Measurements from ENCODE around the gene IQCE. TPM values are rescaled to one million over a fixed set of nuclear protein-coding genes. Genes with fewer than 3 reads are reported as not detected.

Gene IQCE
- total and polyA plus RNA-seq, 2 donors (not counting 1 experiment from before 2014, with no cell fraction given): 5.3 to 8.3 TPM

DNA sequence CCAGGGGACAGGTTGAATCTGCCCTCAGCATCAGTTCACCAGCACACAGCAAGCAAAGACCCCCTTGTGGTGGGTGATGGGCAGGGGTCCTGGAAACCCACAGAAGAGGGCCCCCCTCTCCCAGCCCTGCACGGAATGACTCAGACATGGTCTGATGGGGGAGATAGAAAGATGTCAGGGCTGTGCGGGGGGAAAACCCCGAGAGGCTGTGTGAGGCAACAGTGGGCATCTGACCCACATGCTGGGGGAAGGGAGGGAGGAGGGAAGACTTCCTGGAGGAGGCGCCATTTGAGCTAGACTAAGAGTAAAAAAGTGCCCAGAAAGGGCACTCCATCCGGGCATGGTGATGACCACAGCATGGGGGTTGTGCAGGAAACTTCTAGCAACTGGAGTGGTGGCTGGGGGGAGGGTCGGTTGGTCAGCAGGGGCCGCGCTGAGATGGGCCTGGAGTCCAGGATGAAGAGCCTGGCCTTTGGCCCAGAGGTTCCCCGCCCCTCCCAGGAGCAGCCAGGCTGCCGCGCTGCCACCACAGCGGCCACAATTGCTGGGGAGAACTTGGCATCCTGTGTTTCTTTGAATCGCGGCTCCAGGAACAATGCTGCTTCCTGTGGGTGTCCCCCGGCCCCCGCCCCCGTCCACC is 36.7 kb upstream of the IQCE start:
- no peak overlapping the region for H2AFZ ChIP-seq (ENCODE audit: low read length)

DNA sequence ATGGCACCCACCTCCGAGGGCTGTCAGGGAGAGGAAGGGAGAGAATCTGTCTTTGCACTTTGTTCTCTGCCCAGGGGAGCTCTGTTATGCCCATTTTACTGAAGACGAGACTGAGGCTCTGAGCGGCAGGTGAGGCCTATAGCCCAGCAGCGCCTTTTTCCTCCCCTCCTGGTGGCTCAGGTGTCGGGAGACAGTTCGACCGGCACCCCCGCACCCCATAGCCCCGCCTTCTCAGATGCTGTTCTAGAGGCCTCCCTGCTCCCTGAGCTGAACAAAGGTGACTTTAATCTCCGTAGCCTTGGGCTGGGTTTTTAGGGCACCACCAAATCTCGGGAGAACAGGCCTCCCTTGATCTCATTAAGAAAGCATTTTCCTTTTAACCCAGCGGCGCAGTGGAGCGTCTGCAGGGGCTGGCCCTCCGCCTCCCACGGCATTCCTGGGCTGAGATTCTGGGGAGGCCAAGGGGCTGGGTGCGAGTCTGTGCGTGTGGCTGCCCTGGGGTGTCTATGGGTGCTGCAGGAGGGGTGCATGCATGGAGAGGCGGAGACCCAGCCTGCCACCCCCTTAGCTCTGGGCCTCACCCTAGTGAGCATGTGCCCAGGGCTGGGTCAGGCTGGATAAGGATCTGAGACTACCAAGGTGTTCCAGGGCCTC is 35.9 kb upstream of the IQCE start:
- H3K9me3 ChIP-seq (ENCODE audit: control insufficient read depth, insufficient read depth, low read depth, low read length): no peaks in the 10 kb centered on the region
- no peak overlapping the region for H3K9ac ChIP-seq (ENCODE audit: insufficient read depth, low read length)
- no peaks in the 10 kb centered on the region for H4K20me1 ChIP-seq (ENCODE audit: control insufficient read depth, extremely low read depth, insufficient read depth, low read length)
- H3K4me2 ChIP-seq (ENCODE audit: extremely low read depth, insufficient read depth, low read length): no peak overlapping the region
- H3K79me2 ChIP-seq (ENCODE audit: control insufficient read depth, insufficient read depth, low read length): no peaks in the 10 kb centered on the region
- no peak overlapping the region for H2AFZ ChIP-seq (ENCODE audit: low read length)
- no peaks in the 10 kb centered on the region for H3K27me3 ChIP-seq (ENCODE audit: control insufficient read depth, insufficient read depth, low read length)
- H3K4me3 ChIP-seq (replicated peaks in 1 of 4; ENCODE audit: control extremely low read depth in 1 of 4, insufficient read depth in 1 of 4, low read depth in 3 of 4, low read length in 4 of 4): no peak overlapping the region
- DNase-seq (ENCODE audit: low read depth in 2 of 2): peak in 1 of 2 donors; percentile 89
- H3K27ac ChIP-seq (ENCODE audit: insufficient read depth, low read length): no peak overlapping the region
- no peaks in the 10 kb centered on the region for H3K36me3 ChIP-seq (ENCODE audit: control insufficient read depth, insufficient read depth, low read length)
- no peak for TF ChIP-seq EZH2 (IDR thresholded peaks at IDR 0.05; ENCODE audit: low read length, missing control alignments)
- TF ChIP-seq, protein P1, sequence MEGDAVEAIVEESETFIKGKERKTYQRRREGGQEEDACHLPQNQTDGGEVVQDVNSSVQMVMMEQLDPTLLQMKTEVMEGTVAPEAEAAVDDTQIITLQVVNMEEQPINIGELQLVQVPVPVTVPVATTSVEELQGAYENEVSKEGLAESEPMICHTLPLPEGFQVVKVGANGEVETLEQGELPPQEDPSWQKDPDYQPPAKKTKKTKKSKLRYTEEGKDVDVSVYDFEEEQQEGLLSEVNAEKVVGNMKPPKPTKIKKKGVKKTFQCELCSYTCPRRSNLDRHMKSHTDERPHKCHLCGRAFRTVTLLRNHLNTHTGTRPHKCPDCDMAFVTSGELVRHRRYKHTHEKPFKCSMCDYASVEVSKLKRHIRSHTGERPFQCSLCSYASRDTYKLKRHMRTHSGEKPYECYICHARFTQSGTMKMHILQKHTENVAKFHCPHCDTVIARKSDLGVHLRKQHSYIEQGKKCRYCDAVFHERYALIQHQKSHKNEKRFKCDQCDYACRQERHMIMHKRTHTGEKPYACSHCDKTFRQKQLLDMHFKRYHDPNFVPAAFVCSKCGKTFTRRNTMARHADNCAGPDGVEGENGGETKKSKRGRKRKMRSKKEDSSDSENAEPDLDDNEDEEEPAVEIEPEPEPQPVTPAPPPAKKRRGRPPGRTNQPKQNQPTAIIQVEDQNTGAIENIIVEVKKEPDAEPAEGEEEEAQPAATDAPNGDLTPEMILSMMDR (conservative IDR thresholded peaks at IDR 0.05 in 1 of 2, IDR thresholded peaks at IDR 0.05 in 1 of 2; ENCODE audit: low read depth in 1 of 2, low read length in 2 of 2): no peak
- peaks cover 17% of the 10 kb centered on the region for H3K4me1 ChIP-seq (ENCODE audit: control insufficient read depth, extremely low read depth, insufficient read depth, low read length)

More for the DNA sequence above, 36.7 kb upstream of the IQCE start:
- DNase-seq (ENCODE audit: low read depth in 2 of 2): peak in 1 of 2 donors; percentile 49
- no peaks in the 10 kb centered on the region for H3K27me3 ChIP-seq (ENCODE audit: control insufficient read depth, insufficient read depth, low read length)
- H3K4me2 ChIP-seq (ENCODE audit: extremely low read depth, insufficient read depth, low read length): no peak overlapping the region
- H4K20me1 ChIP-seq (ENCODE audit: control insufficient read depth, extremely low read depth, insufficient read depth, low read length): no peaks in the 10 kb centered on the region
- H3K9me3 ChIP-seq (ENCODE audit: control insufficient read depth, insufficient read depth, low read depth, low read length): no peaks in the 10 kb centered on the region
- TF ChIP-seq EZH2 (IDR thresholded peaks at IDR 0.05; ENCODE audit: low read length, missing control alignments): no peak
- TF ChIP-seq, protein P1 (conservative IDR thresholded peaks at IDR 0.05 in 1 of 2, IDR thresholded peaks at IDR 0.05 in 1 of 2; ENCODE audit: low read depth in 1 of 2, low read length in 2 of 2): no peak
- no peak overlapping the region for H3K9ac ChIP-seq (ENCODE audit: insufficient read depth, low read length)
- H3K4me3 ChIP-seq (replicated peaks in 1 of 4; ENCODE audit: control extremely low read depth in 1 of 4, insufficient read depth in 1 of 4, low read depth in 3 of 4, low read length in 4 of 4): no peak overlapping the region
- no peaks in the 10 kb centered on the region for H3K36me3 ChIP-seq (ENCODE audit: control insufficient read depth, insufficient read depth, low read length)
- no peak overlapping the region for H3K27ac ChIP-seq (ENCODE audit: insufficient read depth, low read length)
- H3K79me2 ChIP-seq (ENCODE audit: control insufficient read depth, insufficient read depth, low read length): no peaks in the 10 kb centered on the region
- peaks cover 22% of the 10 kb centered on the region for H3K4me1 ChIP-seq (ENCODE audit: control insufficient read depth, extremely low read depth, insufficient read depth, low read length)

DNA sequence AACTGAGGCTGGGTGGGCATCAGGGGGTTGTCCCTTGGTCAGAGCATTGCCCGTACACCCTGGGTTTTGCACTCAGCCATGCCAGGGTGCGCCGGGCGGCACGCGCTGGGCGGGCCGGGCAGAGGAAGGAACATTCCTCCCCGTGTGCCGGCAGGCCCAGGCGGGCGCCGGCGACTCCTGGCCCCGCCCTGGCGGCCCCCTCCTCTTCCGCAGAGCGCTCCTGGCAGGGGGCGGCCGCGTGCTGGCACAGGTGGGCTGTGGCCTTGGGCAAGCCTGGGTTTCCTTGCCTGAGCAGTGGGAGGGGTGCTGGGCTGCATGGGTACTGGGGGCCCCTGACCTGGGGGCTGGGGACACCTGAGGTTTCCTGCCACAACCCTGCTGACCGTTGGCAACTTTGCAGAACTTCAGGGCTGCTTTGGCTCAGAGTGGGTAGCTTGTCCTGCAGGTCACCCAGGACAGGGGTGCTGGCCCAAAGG is 35.3 kb upstream of the IQCE start:
- H4K20me1 ChIP-seq (ENCODE audit: control insufficient read depth, extremely low read depth, insufficient read depth, low read length): no peaks in the 10 kb centered on the region
- no peak overlapping the region for H2AFZ ChIP-seq (ENCODE audit: low read length)
- H3K4me2 ChIP-seq (ENCODE audit: extremely low read depth, insufficient read depth, low read length): no peak overlapping the region

More for the DNA sequence above, 35.3 kb upstream of the IQCE start:
- Histone ChIP-seq H3K27me3 (ENCODE audit: control insufficient read depth, insufficient read depth, low read length) (no peaks in the 10 kb centered on the region), H3K79me2 (ENCODE audit: control insufficient read depth, insufficient read depth, low read length) (no peaks in the 10 kb centered on the region), H3K4me1 (ENCODE audit: control insufficient read depth, extremely low read depth, insufficient read depth, low read length) (peaks cover 17% of the 10 kb centered on the region), H3K9me3 (ENCODE audit: control insufficient read depth, insufficient read depth, low read depth, low read length) (no peaks in the 10 kb centered on the region), H3K4me3 (replicated peaks in 1 of 4; ENCODE audit: control extremely low read depth in 1 of 4, insufficient read depth in 1 of 4, low read depth in 3 of 4, low read length in 4 of 4) (no peak overlapping the region), H3K27ac (ENCODE audit: insufficient read depth, low read length) (no peak overlapping the region), H3K9ac (ENCODE audit: insufficient read depth, low read length) (peak overlapping the region; percentile 2), H3K36me3 (ENCODE audit: control insufficient read depth, insufficient read depth, low read length) (no peaks in the 10 kb centered on the region)
- TF ChIP-seq, protein P1 (conservative IDR thresholded peaks at IDR 0.05 in 1 of 2, IDR thresholded peaks at IDR 0.05 in 1 of 2; ENCODE audit: low read depth in 1 of 2, low read length in 2 of 2): no peak
- no peak for TF ChIP-seq EZH2 (IDR thresholded peaks at IDR 0.05; ENCODE audit: low read length, missing control alignments)
- DNase-seq (ENCODE audit: low read depth in 2 of 2): no peak
